GM23338 (cell line): Measurements from ENCODE around the gene FOXJ1. TPM values are rescaled to one million over a fixed set of nuclear protein-coding genes. Genes with fewer than 3 reads are reported as not detected.

Experiments
- ATAC-seq: fragments of 200-7000 bp; cut with Tn5 transposase; 3 replicates; pipeline ENCODE4 v1.9.1; 2020
- DNase-seq: peaks from one replicate; pipeline ENCODE4 v3.0.0-alpha.2; 2015; ENCODE audit warnings: low spot score
- H2AFZ ChIP-seq: fragments of 200-600 bp; sonication (generic); 2 replicates; pipeline ENCODE4 v1.8.0; 2016; ENCODE audit warnings: antibody characterized with exemption, mild to moderate bottlenecking, moderate library complexity
- H3F3A ChIP-seq: fragments of 200-600 bp; sonication (generic); replicated peaks from 2 replicates; pipeline ENCODE4 v1.8.0; 2017; ENCODE audit warnings: antibody characterized with exemption, mixed run types, low read depth
- H3K27ac ChIP-seq: fragments of 200-600 bp; sonication (generic); 2 replicates; pipeline ENCODE4 v1.6.1; 2016; ENCODE audit warnings: low read depth
- H3K27me3 ChIP-seq: fragments of 200-600 bp; sonication (generic); 2 replicates; pipeline ENCODE4 v1.8.0; 2016; ENCODE audit warnings: mild to moderate bottlenecking, mixed run types, moderate library complexity; ENCODE audit not compliant: insufficient read depth
- H3K36me3 ChIP-seq: fragments of 200-600 bp; sonication (generic); 2 replicates; pipeline ENCODE4 v1.8.0; 2016; ENCODE audit warnings: mild to moderate bottlenecking; ENCODE audit not compliant: insufficient read depth
- H3K4me1 ChIP-seq: fragments of 200-600 bp; sonication (generic); 2 replicates; pipeline ENCODE4 v1.8.0; 2016; ENCODE audit warnings: mild to moderate bottlenecking, moderate library complexity; ENCODE audit not compliant: insufficient read depth
- H3K4me2 ChIP-seq: fragments of 200-600 bp; sonication (generic); 2 replicates; pipeline ENCODE4 v1.7.1; 2017; ENCODE audit warnings: mixed run types
- H3K4me3 ChIP-seq: fragments of 200-600 bp; sonication (generic); 2 replicates; pipeline ENCODE4 v1.6.1; 2016; ENCODE audit warnings: mixed run types
- H3K79me2 ChIP-seq: fragments of 200-600 bp; sonication (generic); replicated peaks from 2 replicates; pipeline ENCODE4 v1.8.0; 2017; ENCODE audit warnings: mild to moderate bottlenecking; ENCODE audit not compliant: insufficient read depth
- H3K9me2 ChIP-seq: fragments of 200-600 bp; sonication (generic); 2 replicates; pipeline ENCODE4 v1.8.0; 2017; ENCODE audit not compliant: insufficient read depth
- H4K20me1 ChIP-seq: fragments of 200-600 bp; sonication (generic); replicated peaks from 2 replicates; pipeline ENCODE4 v1.8.0; 2017; ENCODE audit warnings: mild to moderate bottlenecking; ENCODE audit not compliant: insufficient read depth
- H3K27ac Mint-ChIP-seq: 2 replicates; pipeline ENCODE4 v1.8.0; 2020; ENCODE audit warnings: inconsistent platforms, mild to moderate bottlenecking, moderate library complexity, mixed read lengths
- H3K27me3 Mint-ChIP-seq: 3 replicates; pipeline ENCODE4 v1.8.0; 2022; ENCODE audit warnings: low read depth, mild to moderate bottlenecking, moderate library complexity, mixed read lengths, inconsistent platforms; ENCODE audit not compliant: insufficient read depth, poor library complexity
- H3K36me3 Mint-ChIP-seq: 3 replicates; pipeline ENCODE4 v1.8.0; 2021; ENCODE audit warnings: low read depth, mild to moderate bottlenecking, inconsistent platforms, moderate library complexity, mixed read lengths
- H3K4me1 Mint-ChIP-seq: 3 replicates; pipeline ENCODE4 v1.8.0; 2020; ENCODE audit warnings: mild to moderate bottlenecking, inconsistent platforms, mixed read lengths
- H3K4me3 Mint-ChIP-seq: 3 replicates; pipeline ENCODE4 v1.8.0; 2021; ENCODE audit warnings: moderate library complexity, mild to moderate bottlenecking, inconsistent platforms, mixed read lengths
- H3K9me3 Mint-ChIP-seq: 3 replicates; pipeline ENCODE4 v1.8.0; 2020; ENCODE audit warnings: moderate library complexity, mild to moderate bottlenecking, inconsistent platforms, mixed read lengths
- CREB1 ChIP-seq: fragments of 250-450 bp; sonication (Bioruptor Pico); IDR thresholded peaks from 2 replicates; pipeline ENCODE4 v1.5.0; 2020; ENCODE audit warnings: low read depth, mild to moderate bottlenecking, moderate library complexity
- CTCF ChIP-seq, 2 experiments: fragments of 200-600 bp in 1 of 2; sonication (generic) in 1 of 2; conservative IDR thresholded peaks; 2 replicates each; pipeline versions ENCODE4 v1.5.1 to v1.6.1; 2016 to 2017; ENCODE audit warnings: antibody characterized with exemption in 2 of 2, low read depth in 2 of 2, mild to moderate bottlenecking in 2 of 2, moderate library complexity in 1 of 2
- EZH2 ChIP-seq: fragments of 200-600 bp; sonication (generic); IDR thresholded peaks from one replicate; pipeline ENCODE4 v1.8.0; 2017; ENCODE audit warnings: antibody characterized with exemption, mild to moderate bottlenecking, low read depth; ENCODE audit not compliant: unreplicated experiment
- JUNB ChIP-seq: IDR thresholded peaks from one replicate; pipeline ENCODE4 v1.6.1; 2016; ENCODE audit warnings: antibody characterized with exemption; ENCODE audit not compliant: unreplicated experiment
- NANOG ChIP-seq: IDR thresholded peaks from 2 replicates; pipeline ENCODE4 v1.6.1; 2016; ENCODE audit warnings: antibody characterized with exemption, borderline replicate concordance
- POLR2AphosphoS5 ChIP-seq: IDR thresholded peaks from 2 replicates; pipeline ENCODE4 v1.6.1; 2016; ENCODE audit warnings: antibody characterized with exemption, low read depth
- REST ChIP-seq: IDR thresholded peaks from one replicate; pipeline ENCODE4 v1.6.1; 2018; ENCODE audit warnings: antibody characterized with exemption; ENCODE audit not compliant: unreplicated experiment
- STAT1 ChIP-seq: IDR thresholded peaks from one replicate; pipeline ENCODE4 v1.6.1; 2016; ENCODE audit warnings: antibody characterized with exemption; ENCODE audit not compliant: unreplicated experiment
- ZNF114 ChIP-seq: fragments of 250-450 bp; sonication (Bioruptor Pico); IDR thresholded peaks from 2 replicates; pipeline ENCODE4 v1.5.0; 2020; ENCODE audit warnings: mild to moderate bottlenecking, moderate library complexity
- ZNF331 ChIP-seq: fragments of 250-450 bp; sonication (Bioruptor Pico); IDR thresholded peaks from 2 replicates; pipeline ENCODE4 v1.5.0; 2020; ENCODE audit warnings: low read depth, mild to moderate bottlenecking, moderate library complexity
- ZNF462 ChIP-seq: fragments of 250-450 bp; sonication (Bioruptor Pico); IDR thresholded peaks from 2 replicates; pipeline ENCODE4 v1.5.0; 2020; ENCODE audit warnings: mild to moderate bottlenecking, moderate library complexity
- polyA plus RNA-seq: library from polyadenylated mRNA; unstranded; fragments of >200 nt; fragmentation: Nextera tagmentation; extraction: Ambion mirVana; gene quantifications from 2 replicates; pipeline ENCODE4 v1.2.1, GENCODE V29; 2016
- total RNA-seq: library from RNA; depleted of rRNA; stranded (reverse); fragments of >200 nt; shearing (Covaris generic); gene quantifications from 2 replicates; pipeline ENCODE4 v1.2.3, GENCODE V29; 2014

Gene FOXJ1
- total and polyA plus RNA-seq, 2 experiments from 2014 or later = 2.3 to 12.3 TPM

- H3K27ac Mint-ChIP-seq = peak overlapping the region; percentile 54; the same call in 1 of the 2 replicates
- H3K4me3 Mint-ChIP-seq = no peak overlapping the region; the same call in 2 of the 3 replicates
- ATAC-seq = peak; percentile 75
- H3F3A ChIP-seq = peaks cover 2% of the 10 kb centered on the region; the same call in 1 of the 2 replicates
- H3K36me3 ChIP-seq = no peaks in the 10 kb centered on the region
- no peak overlapping the region for H3K27ac ChIP-seq
- H3K4me1 ChIP-seq = peaks cover 8% of the 10 kb centered on the region
- peaks cover 31% of the 10 kb centered on the region for H3K4me1 Mint-ChIP-seq
- no peaks in the 10 kb centered on the region for H3K9me2 ChIP-seq
- no peak overlapping the region for H3K4me2 ChIP-seq
- H3K4me3 ChIP-seq = no peak overlapping the region
- H3K27me3 Mint-ChIP-seq = no peaks in the 10 kb centered on the region
- TF ChIP-seq CTCF (conservative IDR thresholded peaks at IDR 0.05; ENCODE audit: low read depth in 2 of 2) = peak in 1 of 2 experiments; percentile 57; a peak in 2 of 4 replicates
- no peak for TF ChIP-seq REST
- no peak for TF ChIP-seq ZNF331 (CRISPR knock-in tag)
- no peaks in the 10 kb centered on the region for H4K20me1 ChIP-seq
- peak; percentile 47 for DNase-seq
- no peaks in the 10 kb centered on the region for H3K27me3 ChIP-seq
- H2AFZ ChIP-seq = no peak overlapping the region
- H3K79me2 ChIP-seq = no peaks in the 10 kb centered on the region
- H3K36me3 Mint-ChIP-seq = peaks cover 8% of the 10 kb centered on the region; the same call in 2 of the 3 replicates
- H3K9me3 Mint-ChIP-seq = no peaks in the 10 kb centered on the region
These were observed 11.5 kb upstream of the FOXJ1 start for GRCh38 chr17:76152591-76152990.

- Histone ChIP-seq H3K79me2 (no peaks in the 10 kb centered on the region), H3K36me3 (no peaks in the 10 kb centered on the region), H3K9me2 (no peaks in the 10 kb centered on the region), H3K27me3 (no peaks in the 10 kb centered on the region), H3K27ac (no peak overlapping the region), H2AFZ (no peak overlapping the region), H3F3A (peaks cover 6% of the 10 kb centered on the region; the same call in 1 of the 2 replicates), H3K4me3 (no peak overlapping the region), H4K20me1 (no peaks in the 10 kb centered on the region), H3K4me1 (peaks cover 8% of the 10 kb centered on the region), H3K4me2 (no peak overlapping the region)
- peaks cover 29% of the 10 kb centered on the region for H3K4me1 Mint-ChIP-seq
- DNase-seq = no peak
- H3K27ac Mint-ChIP-seq = no peak overlapping the region
- no peaks in the 10 kb centered on the region for H3K9me3 Mint-ChIP-seq
- peaks cover 5% of the 10 kb centered on the region; the same call in 1 of the 3 replicates for H3K36me3 Mint-ChIP-seq
- no peaks in the 10 kb centered on the region for H3K27me3 Mint-ChIP-seq
- no peak for TF ChIP-seq NANOG
- TF ChIP-seq ZNF462 (CRISPR knock-in tag) = no peak
- no peak for TF ChIP-seq STAT1
- TF ChIP-seq ZNF114 (CRISPR knock-in tag) = no peak
- TF ChIP-seq POLR2AphosphoS5 = no peak
- TF ChIP-seq EZH2 = no peak
- no peak for TF ChIP-seq CREB1 (CRISPR knock-in tag)
- no peak for TF ChIP-seq JUNB
- no peak for ATAC-seq
- no peak overlapping the region for H3K4me3 Mint-ChIP-seq
These were observed 10.9 kb upstream of the FOXJ1 start for GRCh38 chr17:76151896-76152454.
